Progenitor cell of endocrine pancreas (in vitro differentiated cells): ENCODE measurements around the gene DENND10. TPM values are rescaled to one million over a fixed set of nuclear protein-coding genes. Genes with fewer than 3 reads are reported as not detected.

Experiments
- DNase-seq: peaks from one replicate; pipeline ENCODE4 v3.0.0; 2021; ENCODE audit warnings: low spot score; ENCODE audit not compliant: unreplicated experiment
- H3K27ac Mint-ChIP-seq: 2 replicates; pipeline ENCODE4 v1.8.0; 2021; ENCODE audit warnings: mild to moderate bottlenecking, moderate library complexity, mixed read lengths
- H3K27me3 Mint-ChIP-seq: 2 replicates; pipeline ENCODE4 v1.8.0; 2021; ENCODE audit warnings: mixed read lengths
- H3K36me3 Mint-ChIP-seq: 2 replicates; pipeline ENCODE4 v1.8.0; 2022; ENCODE audit warnings: mixed read lengths; ENCODE audit not compliant: insufficient read depth
- H3K4me1 Mint-ChIP-seq: 2 replicates; pipeline ENCODE4 v1.8.0; 2021; ENCODE audit warnings: low read depth, mixed read lengths
- H3K4me3 Mint-ChIP-seq: 2 replicates; pipeline ENCODE4 v1.8.0; 2021; ENCODE audit warnings: low read depth, mild to moderate bottlenecking, moderate library complexity, mixed read lengths
- H3K9me3 Mint-ChIP-seq: 2 replicates; pipeline ENCODE4 v1.8.0; 2021; ENCODE audit warnings: low read depth, mixed read lengths
- CTCF ChIP-seq: fragments of 200-600 bp; sonication (generic); IDR thresholded peaks from one replicate; pipeline ENCODE4 v1.5.0; 2021; ENCODE audit warnings: antibody characterized with exemption, mild to moderate bottlenecking; ENCODE audit not compliant: unreplicated experiment
- total RNA-seq: library from RNA; stranded (reverse); gene quantifications from 2 replicates; pipeline ENCODE4 v1.2.1, GENCODE V29; 2021

The DENND10 gene
- total RNA-seq, 1 donor from 2014 or later = 48.5 TPM

DNA sequence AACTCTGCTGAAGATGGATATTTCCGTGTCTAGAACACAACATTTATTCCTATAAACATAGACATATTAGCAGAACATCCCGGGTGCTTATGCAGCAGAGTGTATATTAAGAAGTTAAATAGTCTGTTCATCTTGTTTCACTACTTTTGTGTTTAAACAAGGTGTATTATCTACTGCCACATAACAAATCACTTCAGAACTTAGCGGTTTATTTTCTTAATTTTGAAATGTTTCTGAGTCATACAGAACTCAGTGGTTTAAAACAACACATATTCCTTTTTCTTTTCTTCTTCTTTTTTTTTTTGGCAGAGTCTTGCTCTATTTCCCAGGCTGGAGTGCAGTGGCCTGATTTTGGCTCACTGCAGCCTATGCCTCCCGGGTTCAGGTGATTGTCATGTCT is 25.8 kb downstream of the DENND10 start:
- no peak for DNase-seq
- no peaks in the 10 kb centered on the region for H3K27me3 Mint-ChIP-seq
- no peak for TF ChIP-seq CTCF
- H3K36me3 Mint-ChIP-seq = peaks cover 40% of the 10 kb centered on the region
- peaks cover 2% of the 10 kb centered on the region for H3K4me1 Mint-ChIP-seq
- no peak overlapping the region for H3K27ac Mint-ChIP-seq
- peaks cover 3% of the 10 kb centered on the region for H3K9me3 Mint-ChIP-seq
- H3K4me3 Mint-ChIP-seq = no peak overlapping the region

DNA sequence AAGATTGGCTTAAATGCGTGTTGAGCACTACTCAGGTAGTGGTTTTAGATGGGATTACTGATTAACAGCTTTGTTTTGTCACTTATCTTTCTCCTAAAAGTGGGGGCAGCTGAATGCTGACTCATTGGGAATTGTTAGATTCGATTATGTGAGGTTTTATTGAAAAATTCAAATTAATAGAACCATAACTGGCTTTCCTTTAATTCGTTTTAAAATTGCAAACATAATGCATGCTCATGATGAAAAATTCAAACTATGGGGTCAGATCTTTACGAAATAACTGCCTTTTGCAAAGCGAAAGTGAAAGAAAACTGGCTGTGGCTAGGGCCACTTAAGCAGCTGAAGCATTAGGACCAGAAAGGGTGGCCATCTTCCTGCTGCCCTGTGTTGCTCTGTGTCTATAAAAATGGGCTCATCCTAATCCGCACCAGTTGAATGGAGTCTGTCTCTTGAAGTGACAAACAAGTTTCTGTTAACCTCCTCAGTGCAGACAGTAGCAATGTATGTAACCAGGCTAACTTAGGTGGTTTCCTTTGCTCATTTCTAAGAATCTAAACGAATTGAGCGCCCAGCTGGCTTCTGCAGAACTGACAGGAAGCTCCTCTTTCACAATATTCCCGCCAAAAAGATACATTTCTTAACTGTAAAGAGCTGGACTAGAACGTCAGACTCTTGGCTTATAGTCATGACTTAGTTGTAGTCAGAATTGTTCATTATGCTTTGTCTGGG is 27.8 kb downstream of the DENND10 start:
- Mint-ChIP-seq H3K27me3 (no peaks in the 10 kb centered on the region), H3K36me3 (peaks cover 34% of the 10 kb centered on the region), H3K27ac (no peak overlapping the region), H3K4me1 (peaks cover 2% of the 10 kb centered on the region), H3K9me3 (no peaks in the 10 kb centered on the region), H3K4me3 (no peak overlapping the region)
- no peak for DNase-seq
- TF ChIP-seq CTCF = no peak

DNA sequence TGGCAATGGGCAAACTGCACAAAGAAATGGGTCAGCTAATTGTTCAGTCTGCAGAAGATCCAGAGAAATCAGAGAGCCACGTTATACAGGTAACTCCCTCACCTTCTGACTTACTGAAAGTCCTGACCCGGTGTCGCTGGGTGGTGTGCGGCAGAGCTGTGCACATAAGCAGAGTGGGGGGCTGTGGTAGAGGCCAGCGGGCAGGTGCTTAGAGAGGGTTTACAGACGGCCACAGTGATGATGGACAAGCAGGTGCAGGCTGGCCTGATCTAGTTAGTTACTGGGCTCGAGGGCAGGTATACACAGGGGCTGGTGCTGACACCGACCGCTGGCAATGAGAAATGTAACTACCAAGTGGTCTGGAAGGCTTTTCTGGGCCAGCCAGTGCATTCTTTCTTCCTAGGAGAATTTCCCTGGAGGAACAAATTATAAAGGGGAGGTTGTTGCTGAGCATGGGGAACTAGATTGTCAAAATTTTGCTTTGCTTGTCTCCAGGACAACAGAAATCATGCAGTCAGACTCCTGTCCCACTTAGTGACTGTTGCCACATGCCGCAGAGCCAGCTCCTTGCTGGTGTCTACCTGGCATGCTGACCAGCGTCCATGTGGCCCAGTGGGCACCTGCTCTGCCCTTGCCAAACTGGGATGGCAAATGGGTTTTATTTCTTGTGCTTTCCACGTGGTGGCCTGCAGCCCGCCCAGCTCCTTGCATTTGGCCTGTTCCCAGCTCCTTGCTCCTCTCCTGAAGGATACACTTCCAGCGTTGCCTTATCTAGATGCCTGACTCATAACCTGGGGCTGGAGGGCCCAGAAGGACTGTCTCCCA is 28.8 kb downstream of the DENND10 start:
- no peaks in the 10 kb centered on the region for H3K27me3 Mint-ChIP-seq
- H3K4me3 Mint-ChIP-seq = no peak overlapping the region
- no peak for TF ChIP-seq CTCF
- no peaks in the 10 kb centered on the region for H3K9me3 Mint-ChIP-seq
- peaks cover 2% of the 10 kb centered on the region for H3K4me1 Mint-ChIP-seq
- H3K36me3 Mint-ChIP-seq = peaks cover 32% of the 10 kb centered on the region
- no peak for DNase-seq
- H3K27ac Mint-ChIP-seq = no peak overlapping the region

DNA sequence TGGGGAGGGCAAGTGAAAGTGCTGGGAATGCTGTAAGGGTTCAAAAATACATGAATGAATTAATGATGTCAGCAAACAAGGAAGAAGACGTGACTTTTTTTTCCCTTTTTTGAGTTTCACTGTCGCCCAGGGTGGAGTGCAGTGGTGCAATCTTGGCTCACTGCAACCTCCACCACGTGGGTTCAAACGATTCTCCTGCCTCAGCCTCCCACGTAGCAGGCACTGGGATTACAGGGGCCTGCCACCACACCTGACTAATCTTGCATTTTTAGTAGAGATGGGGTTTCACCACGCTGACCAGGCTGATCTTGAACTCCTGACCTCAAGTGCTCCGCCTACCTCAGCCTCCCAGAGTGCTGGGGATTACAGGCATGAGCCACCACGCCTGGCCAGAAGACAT is 30.0 kb downstream of the DENND10 start:
- H3K4me3 Mint-ChIP-seq = no peak overlapping the region
- TF ChIP-seq CTCF = no peak
- no peaks in the 10 kb centered on the region for H3K27me3 Mint-ChIP-seq
- peaks cover 2% of the 10 kb centered on the region for H3K4me1 Mint-ChIP-seq
- no peak for DNase-seq
- H3K9me3 Mint-ChIP-seq = no peaks in the 10 kb centered on the region
- H3K36me3 Mint-ChIP-seq = peaks cover 30% of the 10 kb centered on the region
- no peak overlapping the region for H3K27ac Mint-ChIP-seq

DNA sequence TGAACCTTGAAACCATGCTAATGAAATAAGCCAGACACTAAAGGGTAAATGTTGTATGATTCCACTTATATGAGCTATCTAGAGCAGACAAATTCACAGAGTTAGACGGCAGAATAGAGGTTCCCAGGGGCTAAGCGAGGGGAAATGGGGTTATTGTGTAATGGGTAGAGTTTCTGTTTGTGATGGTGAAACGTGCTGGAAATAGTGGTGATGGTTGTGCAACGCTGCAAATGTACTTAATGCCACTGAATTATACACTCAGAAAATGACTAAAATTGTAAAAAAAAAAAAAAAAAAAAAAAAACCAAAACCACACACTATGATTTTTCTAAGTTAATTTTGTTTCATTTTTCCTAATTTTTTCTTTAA is 31.6 kb downstream of the DENND10 start:
- peaks cover 2% of the 10 kb centered on the region for H3K4me1 Mint-ChIP-seq
- no peak for TF ChIP-seq CTCF
- no peak overlapping the region for H3K27ac Mint-ChIP-seq
- DNase-seq = no peak
- peaks cover 23% of the 10 kb centered on the region for H3K36me3 Mint-ChIP-seq
- H3K27me3 Mint-ChIP-seq = no peaks in the 10 kb centered on the region
- H3K9me3 Mint-ChIP-seq = no peaks in the 10 kb centered on the region
- H3K4me3 Mint-ChIP-seq = no peak overlapping the region
